ENCODE measurements around the gene SLC25A18. TPM values are rescaled to one million over a fixed set of nuclear protein-coding genes. Genes with fewer than 3 reads are reported as not detected.

The SLC25A18 gene
- 0.13 TPM in 1 of 2 replicates, not detected in the other for total RNA-seq

DNA sequence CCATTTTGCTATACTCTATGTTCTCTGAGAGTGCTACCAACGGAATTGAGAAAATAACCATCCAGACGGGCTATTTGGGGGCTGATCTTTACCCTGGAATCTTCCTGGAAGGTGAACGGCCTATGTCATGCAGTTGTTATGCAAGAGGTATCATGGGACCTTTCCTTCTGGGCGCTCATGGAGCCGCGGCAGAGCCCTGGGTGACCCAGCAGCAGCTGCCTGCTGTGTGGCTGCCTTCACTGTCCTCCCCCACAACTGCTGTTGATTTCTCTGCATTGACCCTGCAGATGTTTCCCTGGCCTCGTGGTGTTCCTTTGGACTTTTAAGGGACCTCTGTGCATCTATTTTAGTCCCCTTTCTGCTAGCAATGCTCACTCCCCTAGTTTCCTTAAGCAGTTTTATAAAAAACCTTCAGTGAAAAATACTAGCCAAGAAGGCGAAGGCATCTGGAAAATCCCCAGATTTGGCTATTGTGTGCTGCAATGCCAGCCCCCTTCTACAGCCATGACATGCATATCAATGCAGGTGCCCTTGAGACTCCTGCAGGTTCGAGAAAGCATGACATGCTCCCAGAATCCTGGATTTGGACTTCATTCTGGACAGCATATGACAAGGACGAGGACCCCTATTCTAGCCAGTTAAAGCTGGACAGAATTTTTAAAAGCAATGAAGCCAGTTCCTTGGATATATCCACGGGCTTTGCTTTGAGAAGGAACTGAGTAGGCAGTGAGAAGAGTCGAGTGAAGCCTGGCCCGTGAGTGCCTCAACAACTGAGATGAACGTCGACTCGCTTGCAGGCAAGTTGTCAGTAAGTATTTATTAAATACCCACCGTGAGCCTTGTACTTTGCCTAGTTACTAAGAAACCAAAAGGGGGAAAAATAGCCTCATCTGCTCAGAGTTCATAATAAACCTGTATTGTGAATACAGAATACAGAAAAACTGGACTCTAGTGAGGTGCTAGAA is at the start of gene SLC25A18:
SLC25A18 (plus strand) TSS at position 593 of the 965 bp plus-strand sequence. CDS start 16,447 bp downstream, outside the sequence.

DNA sequence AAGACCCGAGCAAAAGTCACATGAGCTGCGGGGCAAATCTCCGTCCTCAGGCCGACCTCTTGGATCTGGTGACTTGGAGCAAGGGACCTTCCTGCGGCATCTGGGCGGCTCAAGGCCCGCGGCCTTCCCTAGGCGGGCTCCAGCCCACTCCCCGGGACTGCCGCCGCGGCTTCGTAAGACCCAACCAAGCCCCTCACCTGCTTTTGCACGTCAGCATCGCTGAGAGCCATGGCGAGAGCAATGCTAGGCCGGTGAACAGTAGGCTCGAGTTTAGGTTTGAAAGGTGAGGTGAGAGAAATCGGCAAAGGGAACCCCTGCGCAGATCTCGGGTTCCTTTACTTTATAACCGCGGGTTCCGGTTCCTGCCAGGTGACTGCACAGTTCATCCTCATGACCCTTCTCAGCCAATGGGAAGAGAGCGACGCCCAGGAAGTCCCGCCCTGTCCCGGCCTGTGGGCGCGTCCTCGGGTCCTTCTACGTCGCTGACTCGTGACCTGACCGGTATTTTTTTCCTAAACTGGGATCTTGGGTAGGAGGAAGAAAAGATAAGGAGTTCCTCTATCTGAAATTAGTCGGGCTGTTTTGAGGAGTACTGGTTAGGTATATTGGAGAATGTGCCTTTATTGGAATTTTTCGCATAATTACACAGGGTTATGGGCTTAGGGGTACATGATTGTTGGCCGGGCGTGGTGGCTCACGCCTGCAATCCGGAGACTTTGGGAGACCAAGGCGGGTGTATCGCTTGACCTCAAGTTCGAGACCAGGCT is 65.3 kb downstream of the SLC25A18 start, which contains the start of gene ATP6V1E1:
ATP6V1E1 (minus strand) TSS at position 344 of the 767 bp plus-strand sequence; CDS start at position 230, 114 bp downstream.

GRCh38 chr22:17638432-17639246 is 75.3 kb downstream of the SLC25A18 start, which contains the start of gene BCL2L13:
TSS of gene BCL2L13 (plus strand) at chr22:17638757. CDS start at chr22:17655712, 16,955 bp downstream.

Other genes starting within 250 kb of the SLC25A18 start
- gene CECR2, start 194.0 kb upstream of the SLC25A18 start, total RNA-seq, result 0.72 and 4.4 TPM in 2 replicates
- 117 and 118 TPM in 2 replicates for gene ATP6V1E1, start 65.3 kb downstream of the SLC25A18 start, total RNA-seq
- 56.2 and 57.6 TPM in 2 replicates for gene BCL2L13, start 75.3 kb downstream of the SLC25A18 start, total RNA-seq
- 33.5 and 47.5 TPM in 2 replicates for gene BID, start 211.0 kb downstream of the SLC25A18 start, total RNA-seq